GM12878 (cell line): ENCODE measurements around the gene CBARP. TPM values are rescaled to one million over a fixed set of nuclear protein-coding genes. Genes with fewer than 3 reads are reported as not detected.

Source experiments
- ATAC-seq: fragments of 200-7000 bp; cut with Tn5 transposase; 3 replicates; pipeline ENCODE4 v1.9.1; 2020; ENCODE audit warnings: mild to moderate bottlenecking, moderate library complexity
- BruUV-seq: library from RNA; stranded (reverse); fragments of 400-500 nt; replicated peaks from 2 replicates; lab custom pipeline; 2021; lab: Mats Ljungman, UMichigan
- CTCF ChIA-PET: fragments of 300-600 bp; sonication (Branson Sonifier 250); formaldehyde crosslinking; extraction: SDS; loops from one replicate; lab custom pipeline; 2021; ENCODE audit warnings: inconsistent platforms; lab: Yijun Ruan, JAX
- POLR2A ChIA-PET: fragments of 350-600 bp; formaldehyde crosslinking; extraction: SDS; loops from one replicate; lab custom pipeline; 2021; ENCODE audit warnings: inconsistent platforms; lab: Charles Lee
- RAD21 ChIA-PET: fragments of 300-600 bp; sonication (Branson Sonifier 250); formaldehyde crosslinking; loops from one replicate; lab custom pipeline; 2023; ENCODE audit warnings: antibody characterized with exemption; ENCODE audit not compliant: unreplicated experiment; lab: Charles Lee
- SMC1A ChIA-PET: fragments of 300-600 bp; sonication (Branson Sonifier 250); formaldehyde crosslinking; loops from one replicate; lab custom pipeline; 2023; ENCODE audit not compliant: unreplicated experiment, uncharacterized antibody; lab: Charles Lee
- DNase-seq: peaks from one replicate; pipeline ENCODE4 v3.0.0-alpha.2; 2011; ENCODE audit warnings: low read depth, low spot score
- FAIRE-seq: peaks from 3 replicates; lab custom pipeline; 2011; peaks lifted over from hg19 to GRCh38; lab: Jason Lieb, UNC
- H2AFZ ChIP-seq: 2 replicates; pipeline ENCODE4 v1.6.0; 2011; ENCODE audit warnings: low read depth, low read length, control low read depth; ENCODE audit not compliant: control insufficient read depth
- H3K27ac ChIP-seq: 2 replicates; pipeline ENCODE4 v1.5.1; 2011; ENCODE audit warnings: control low read depth; ENCODE audit not compliant: control insufficient read depth, insufficient read depth
- H3K27me3 ChIP-seq, 2 experiments: replicated peaks in 1 of 2; 2 replicates each; pipeline versions ENCODE4 v1.6.0 to v1.6.1; 2011; ENCODE audit warnings: low read length in 1 of 2; ENCODE audit not compliant: control insufficient read depth in 2 of 2, insufficient read depth in 2 of 2
- H3K36me3 ChIP-seq, 2 experiments: 2 replicates each; pipeline ENCODE4 v1.5.1; 2011; ENCODE audit warnings: low read length in 1 of 2; ENCODE audit not compliant: control insufficient read depth in 2 of 2, insufficient read depth in 2 of 2
- H3K4me1 ChIP-seq: 2 replicates; pipeline ENCODE4 v1.6.1; 2011; ENCODE audit warnings: mild to moderate bottlenecking, low read length, moderate library complexity, mixed read lengths; ENCODE audit not compliant: control insufficient read depth, insufficient read depth
- H3K4me2 ChIP-seq: 2 replicates; pipeline ENCODE4 v1.6.0; 2011; ENCODE audit warnings: control low read depth; ENCODE audit not compliant: control insufficient read depth, insufficient read depth
- H3K4me3 ChIP-seq: fragments of 200-600 bp; sonication (generic); 2 replicates; pipeline ENCODE4 v1.5.1; 2016
- H3K79me2 ChIP-seq: 2 replicates; pipeline ENCODE4 v1.6.0; 2011; ENCODE audit warnings: low read length; ENCODE audit not compliant: control insufficient read depth, insufficient read depth
- H3K9ac ChIP-seq: 2 replicates; pipeline ENCODE4 v1.8.0; 2011; ENCODE audit warnings: low read length, control low read depth, mixed read lengths; ENCODE audit not compliant: control insufficient read depth, insufficient read depth
- H3K9me3 ChIP-seq: replicated peaks from 3 replicates; pipeline ENCODE4 v1.5.1; 2011; ENCODE audit warnings: mild to moderate bottlenecking, low read length; ENCODE audit not compliant: control insufficient read depth, insufficient read depth
- H4K20me1 ChIP-seq: 2 replicates; pipeline ENCODE4 v1.6.0; 2011; ENCODE audit not compliant: control insufficient read depth, insufficient read depth
- BHLHE40 ChIP-seq, 2 experiments: fragments of 450-650 bp in 1 of 2; IDR thresholded peaks; 2 replicates each; pipeline ENCODE4 v1.6.1; 2011 to 2017; ENCODE audit warnings: low read depth in 2 of 2, borderline replicate concordance in 1 of 2, improper control_type of control experiment in 1 of 2, low read length in 1 of 2, mild to moderate bottlenecking in 1 of 2
- CBX3 ChIP-seq: fragments of 200-600 bp; sonication (generic); IDR thresholded peaks from 2 replicates; pipeline ENCODE4 v1.6.1; 2016; ENCODE audit warnings: low read depth, borderline replicate concordance
- GATAD2B ChIP-seq: fragments of 450-650 bp; conservative IDR thresholded peaks from 2 replicates; pipeline ENCODE4 v1.6.1; 2017; ENCODE audit warnings: low read depth, mild to moderate bottlenecking, moderate library complexity
- IKZF1 ChIP-seq: fragments of 450-650 bp; conservative IDR thresholded peaks from 2 replicates; pipeline ENCODE4 v1.6.1; 2017; ENCODE audit warnings: antibody characterized with exemption, mild to moderate bottlenecking
- NBN ChIP-seq: fragments of 450-650 bp; IDR thresholded peaks from 2 replicates; pipeline ENCODE4 v1.6.1; 2016
- NKRF ChIP-seq: fragments of 450-650 bp; conservative IDR thresholded peaks from 2 replicates; pipeline ENCODE4 v1.6.1; 2017; ENCODE audit warnings: mild to moderate bottlenecking, moderate library complexity
- RAD21 ChIP-seq: IDR thresholded peaks from 2 replicates; pipeline ENCODE4 v1.6.1; 2011; ENCODE audit warnings: mild to moderate bottlenecking, low read depth, low read length, moderate library complexity; ENCODE audit not compliant: insufficient read depth
- RAD51 ChIP-seq: fragments of 450-650 bp; IDR thresholded peaks from 2 replicates; pipeline ENCODE4 v1.6.1; 2016; ENCODE audit warnings: moderate library complexity, mild to moderate bottlenecking, inconsistent platforms
- SIX5 ChIP-seq: IDR thresholded peaks from 2 replicates; pipeline ENCODE4 v1.6.1; 2011; ENCODE audit warnings: mild to moderate bottlenecking, low read depth, low read length, moderate library complexity; ENCODE audit not compliant: severe bottlenecking
- SMARCA5 ChIP-seq: fragments of 450-650 bp; IDR thresholded peaks from 2 replicates; pipeline ENCODE4 v1.6.1; 2017; ENCODE audit warnings: mild to moderate bottlenecking
- TCF12 ChIP-seq: IDR thresholded peaks from 2 replicates; pipeline ENCODE4 v1.6.1; 2011; ENCODE audit warnings: low read depth, mild to moderate bottlenecking, low read length
- ZNF274 ChIP-seq: IDR thresholded peaks from one replicate; pipeline ENCODE4 v1.8.0; 2011; ENCODE audit not compliant: insufficient read length, insufficient read depth
- WGBS: methylation state at CpG from one replicate; pipeline ENCODE4 v1.1.6; 2016; ENCODE audit warnings: low lambda C conversion rate; ENCODE audit not compliant: insufficient replicate concordance, insufficient coverage; ENCODE audit errors: missing lambda C conversion rate; 5-methylcytosine and 5-hydroxymethylcytosine counted together
- in situ Hi-C: fragments of 300-500 bp; cut with MboI; formaldehyde crosslinking; loops from 9 replicates; pipeline ENCODE4 v1.14.3; 2018; ENCODE audit warnings: mixed read lengths
- intact Hi-C: fragments of 100-400 bp; cut with micrococcal nuclease; formaldehyde crosslinking; loops from one replicate; pipeline ENCODE4 v1.14.2; 2022; ENCODE audit not compliant: unreplicated experiment
- polyA plus RNA-seq, 11 experiments: library from polyadenylated mRNA; depleted of rRNA in 4 of 11; unstranded in 6 of 11; stranded (reverse) in 5 of 11; fragments of >200 nt; fragmentation: Nextera tagmentation in 4 of 11; fragmentation: Illumina TruSeq in 1 of 11; extraction: Ambion mirVana in 4 of 11; extraction: Trizol in 1 of 11; gene quantifications; 1 replicate in 1 of 11; 2 replicates in 10 of 11; pipeline versions ENCODE4 v1.2.1 to v1.2.3, GENCODE V29; 2011 to 2016; ENCODE audit warnings: inconsistent platforms in 2 of 11, missing spikeins in 2 of 11, low read depth in 1 of 11
- total RNA-seq, 4 experiments: library from RNA; depleted of rRNA in 3 of 4; stranded (reverse); fragments of >200 nt in 3 of 4; fragmentation: Illumina TruSeq in 1 of 4; extraction: Trizol in 1 of 4; gene quantifications; 2 replicates each; pipeline versions ENCODE4 v1.2.1 to v1.2.3, GENCODE V29; 2013 to 2021
- TF ChIP-seq, protein P1 (sequence below): fragments of 450-650 bp; IDR thresholded peaks from 2 replicates; pipeline ENCODE4 v1.6.1; 2017; ENCODE audit warnings: mild to moderate bottlenecking, moderate library complexity
- TF ChIP-seq, protein P2 (sequence below): IDR thresholded peaks from 2 replicates; pipeline ENCODE4 v1.6.1; 2012; ENCODE audit warnings: mild to moderate bottlenecking, low read depth, low read length

The CBARP gene
- total and polyA plus RNA-seq, 10 of the 15 experiments (the other 5 are each of a cell fraction or from before 2014, with no cell fraction given), result 0.04 to 0.59 (median 0.18) TPM; not detected in 3

- H3K9me3 ChIP-seq, result no peaks in the 10 kb centered on the region
- ATAC-seq (peak; percentile 27), FAIRE-seq (no peak), DNase-seq (no peak)
- H3K9ac ChIP-seq, result peak overlapping the region; percentile 70; the same call in 1 of the 2 replicates
- CTCF ChIA-PET, result interaction anchor here (1.0 kb wide), 1 partner anchor 18 kb away, joined by 12 read pairs; no protein-coding TSS in a partner anchor
- peaks cover 0 to 3% of the 10 kb centered on the region in 2 experiments; a peak in 2 of 4 replicates for H3K36me3 ChIP-seq
- peak overlapping the region; percentile 88 for H3K4me3 ChIP-seq
- peaks cover 19% of the 10 kb centered on the region for H3K4me1 ChIP-seq
- H3K27ac ChIP-seq, result peak overlapping the region; percentile 82
- H2AFZ ChIP-seq, result no peak overlapping the region
- SMC1A ChIA-PET, result no interaction called here
- intact Hi-C loops (loop anchor here (1.0 to 10.0 kb wide), 2 partner anchors 17 to 324 kb away; partner anchors contain the start of gene ARID3A), in situ Hi-C loops (no loop called here)
- no peaks in the 10 kb centered on the region for H3K27me3 ChIP-seq
- H3K79me2 ChIP-seq, result peaks cover 47% of the 10 kb centered on the region
- WGBS, result no CpG with 5 or more reads among the region's 74 CpGs
- POLR2A ChIA-PET, result interaction anchor here (2.2 kb wide), 1 partner anchor 13 kb away, joined by 8 read pairs; no protein-coding TSS in a partner anchor
- BruUV-seq, result no TSS peak
- H3K4me2 ChIP-seq, result peak overlapping the region; percentile 75
- RAD21 ChIA-PET, result interaction anchor here (1.0 kb wide), 1 partner anchor 18 kb away, joined by 3 read pairs; no protein-coding TSS in a partner anchor
- H4K20me1 ChIP-seq, result no peaks in the 10 kb centered on the region
- peak; percentile 86 for TF ChIP-seq SMARCA5
- TF ChIP-seq BHLHE40 (IDR thresholded peaks at IDR 0.05; ENCODE audit: borderline replicate concordance in 1 of 2, low read depth in 2 of 2, low read length in 1 of 2), result peak; percentile 42 to 75; a peak in 3 of 4 replicates
- no peak for TF ChIP-seq RAD51
- peak; percentile 6; the same call in 1 of the 2 replicates for TF ChIP-seq NBN
- TF ChIP-seq ZNF274, result no peak
- TF ChIP-seq NKRF, result 0 out of 2 replicates have a peak, but pooled peaks have one; percentile 50
- TF ChIP-seq GATAD2B, result peak; percentile 97
- TF ChIP-seq CBX3, result no peak
- TF ChIP-seq IKZF1, result peak; percentile 84
- peak; percentile 65 for TF ChIP-seq RAD21
- TF ChIP-seq, protein P1, sequence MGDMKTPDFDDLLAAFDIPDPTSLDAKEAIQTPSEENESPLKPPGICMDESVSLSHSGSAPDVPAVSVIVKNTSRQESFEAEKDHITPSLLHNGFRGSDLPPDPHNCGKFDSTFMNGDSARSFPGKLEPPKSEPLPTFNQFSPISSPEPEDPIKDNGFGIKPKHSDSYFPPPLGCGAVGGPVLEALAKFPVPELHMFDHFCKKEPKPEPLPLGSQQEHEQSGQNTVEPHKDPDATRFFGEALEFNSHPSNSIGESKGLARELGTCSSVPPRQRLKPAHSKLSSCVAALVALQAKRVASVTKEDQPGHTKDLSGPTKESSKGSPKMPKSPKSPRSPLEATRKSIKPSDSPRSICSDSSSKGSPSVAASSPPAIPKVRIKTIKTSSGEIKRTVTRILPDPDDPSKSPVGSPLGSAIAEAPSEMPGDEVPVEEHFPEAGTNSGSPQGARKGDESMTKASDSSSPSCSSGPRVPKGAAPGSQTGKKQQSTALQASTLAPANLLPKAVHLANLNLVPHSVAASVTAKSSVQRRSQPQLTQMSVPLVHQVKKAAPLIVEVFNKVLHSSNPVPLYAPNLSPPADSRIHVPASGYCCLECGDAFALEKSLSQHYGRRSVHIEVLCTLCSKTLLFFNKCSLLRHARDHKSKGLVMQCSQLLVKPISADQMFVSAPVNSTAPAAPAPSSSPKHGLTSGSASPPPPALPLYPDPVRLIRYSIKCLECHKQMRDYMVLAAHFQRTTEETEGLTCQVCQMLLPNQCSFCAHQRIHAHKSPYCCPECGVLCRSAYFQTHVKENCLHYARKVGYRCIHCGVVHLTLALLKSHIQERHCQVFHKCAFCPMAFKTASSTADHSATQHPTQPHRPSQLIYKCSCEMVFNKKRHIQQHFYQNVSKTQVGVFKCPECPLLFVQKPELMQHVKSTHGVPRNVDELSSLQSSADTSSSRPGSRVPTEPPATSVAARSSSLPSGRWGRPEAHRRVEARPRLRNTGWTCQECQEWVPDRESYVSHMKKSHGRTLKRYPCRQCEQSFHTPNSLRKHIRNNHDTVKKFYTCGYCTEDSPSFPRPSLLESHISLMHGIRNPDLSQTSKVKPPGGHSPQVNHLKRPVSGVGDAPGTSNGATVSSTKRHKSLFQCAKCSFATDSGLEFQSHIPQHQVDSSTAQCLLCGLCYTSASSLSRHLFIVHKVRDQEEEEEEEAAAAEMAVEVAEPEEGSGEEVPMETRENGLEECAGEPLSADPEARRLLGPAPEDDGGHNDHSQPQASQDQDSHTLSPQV, result peak; percentile 53; the same call in 1 of the 2 replicates
- 0 out of 2 replicates have a peak, but pooled peaks have one; percentile 27 for TF ChIP-seq TCF12
- no peak for TF ChIP-seq SIX5
- TF ChIP-seq, protein P2, sequence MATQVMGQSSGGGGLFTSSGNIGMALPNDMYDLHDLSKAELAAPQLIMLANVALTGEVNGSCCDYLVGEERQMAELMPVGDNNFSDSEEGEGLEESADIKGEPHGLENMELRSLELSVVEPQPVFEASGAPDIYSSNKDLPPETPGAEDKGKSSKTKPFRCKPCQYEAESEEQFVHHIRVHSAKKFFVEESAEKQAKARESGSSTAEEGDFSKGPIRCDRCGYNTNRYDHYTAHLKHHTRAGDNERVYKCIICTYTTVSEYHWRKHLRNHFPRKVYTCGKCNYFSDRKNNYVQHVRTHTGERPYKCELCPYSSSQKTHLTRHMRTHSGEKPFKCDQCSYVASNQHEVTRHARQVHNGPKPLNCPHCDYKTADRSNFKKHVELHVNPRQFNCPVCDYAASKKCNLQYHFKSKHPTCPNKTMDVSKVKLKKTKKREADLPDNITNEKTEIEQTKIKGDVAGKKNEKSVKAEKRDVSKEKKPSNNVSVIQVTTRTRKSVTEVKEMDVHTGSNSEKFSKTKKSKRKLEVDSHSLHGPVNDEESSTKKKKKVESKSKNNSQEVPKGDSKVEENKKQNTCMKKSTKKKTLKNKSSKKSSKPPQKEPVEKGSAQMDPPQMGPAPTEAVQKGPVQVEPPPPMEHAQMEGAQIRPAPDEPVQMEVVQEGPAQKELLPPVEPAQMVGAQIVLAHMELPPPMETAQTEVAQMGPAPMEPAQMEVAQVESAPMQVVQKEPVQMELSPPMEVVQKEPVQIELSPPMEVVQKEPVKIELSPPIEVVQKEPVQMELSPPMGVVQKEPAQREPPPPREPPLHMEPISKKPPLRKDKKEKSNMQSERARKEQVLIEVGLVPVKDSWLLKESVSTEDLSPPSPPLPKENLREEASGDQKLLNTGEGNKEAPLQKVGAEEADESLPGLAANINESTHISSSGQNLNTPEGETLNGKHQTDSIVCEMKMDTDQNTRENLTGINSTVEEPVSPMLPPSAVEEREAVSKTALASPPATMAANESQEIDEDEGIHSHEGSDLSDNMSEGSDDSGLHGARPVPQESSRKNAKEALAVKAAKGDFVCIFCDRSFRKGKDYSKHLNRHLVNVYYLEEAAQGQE, result no peak
Observed at GRCh38 chr19:1248786-1249297, 11.0 kb upstream of the CBARP start.
